Nephron (organoid): ENCODE results near the gene INTS7.
"Not testable (repeated sequence)": the region's sequence is repeated elsewhere in the genome, so short reads cannot be mapped to it uniquely, and the experiment has no call there.

Experiments used
- H3K27ac Mint-ChIP-seq, 3 experiments: 2 replicates each; pipeline ENCODE4 v1.8.0; 2020; ENCODE audit warnings: mixed read lengths in 3 of 3, mild to moderate bottlenecking in 2 of 3, moderate library complexity in 1 of 3
- H3K27me3 Mint-ChIP-seq: 2 replicates; pipeline ENCODE4 v1.8.0; 2021; ENCODE audit warnings: low read depth, mild to moderate bottlenecking, moderate library complexity, mixed read lengths
- H3K36me3 Mint-ChIP-seq: 2 replicates; pipeline ENCODE4 v1.8.0; 2020; ENCODE audit warnings: low read depth, mixed read lengths
- H3K4me1 Mint-ChIP-seq: 2 replicates; pipeline ENCODE4 v1.8.0; 2020; ENCODE audit warnings: mixed read lengths
- H3K4me3 Mint-ChIP-seq, 3 experiments: 2 replicates each; pipeline ENCODE4 v1.8.0; 2020; ENCODE audit warnings: mild to moderate bottlenecking in 3 of 3, mixed read lengths in 3 of 3, moderate library complexity in 2 of 3
- H3K9me3 Mint-ChIP-seq: 2 replicates; pipeline ENCODE4 v1.8.0; 2020; ENCODE audit warnings: mixed read lengths
- CTCF ChIP-seq, 3 experiments: fragments of 200-600 bp; sonication (generic); IDR thresholded peaks; one replicate each; pipeline ENCODE4 v1.5.0; 2021; ENCODE audit warnings: antibody characterized with exemption in 3 of 3; ENCODE audit not compliant: unreplicated experiment in 3 of 3

Gene INTS7

GRCh38 chr1:211959680-211960079 lies 75.7 kb downstream of the INTS7 start:
- no peak for TF ChIP-seq CTCF (IDR thresholded peaks at IDR 0.05; ENCODE audit: unreplicated experiment in 3 of 3)
- Mint-ChIP-seq H3K4me1 (no peaks in the 10 kb centered on the region), H3K27me3 (no peaks in the 10 kb centered on the region), H3K36me3 (peaks cover 83% of the 10 kb centered on the region), H3K9me3 (peaks cover 14% of the 10 kb centered on the region), H3K4me3 (no peak overlapping the region), H3K27ac (no peak overlapping the region)

- no peaks in the 10 kb centered on the region for H3K27me3 Mint-ChIP-seq
- no peak overlapping the region for H3K4me3 Mint-ChIP-seq
These were observed 76.1 kb downstream of the INTS7 start for GRCh38 chr1:211959221-211959620.

GRCh38 chr1:211954028-211954427 lies 81.3 kb downstream of the INTS7 start:
- not testable (repeated sequence) for H3K9me3 Mint-ChIP-seq, H3K4me1 Mint-ChIP-seq, H3K4me3 Mint-ChIP-seq, H3K27me3 Mint-ChIP-seq, H3K27ac Mint-ChIP-seq
- H3K36me3 Mint-ChIP-seq = peaks cover 41% of the 10 kb centered on the region

More at GRCh38 chr1:211959221-211959620, 76.1 kb downstream of the INTS7 start:
- no peak overlapping the region for H3K27ac Mint-ChIP-seq
- no peaks in the 10 kb centered on the region for H3K4me1 Mint-ChIP-seq
- peaks cover 78% of the 10 kb centered on the region for H3K36me3 Mint-ChIP-seq
- H3K9me3 Mint-ChIP-seq = peaks cover 14% of the 10 kb centered on the region
- no peak for TF ChIP-seq CTCF (IDR thresholded peaks at IDR 0.05; ENCODE audit: unreplicated experiment in 3 of 3)

- H3K27ac Mint-ChIP-seq, H3K4me3 Mint-ChIP-seq, H3K9me3 Mint-ChIP-seq, H3K27me3 Mint-ChIP-seq, H3K4me1 Mint-ChIP-seq: not testable (repeated sequence)
- H3K36me3 Mint-ChIP-seq = peaks cover 38% of the 10 kb centered on the region
These were observed 81.8 kb downstream of the INTS7 start for GRCh38 chr1:211953543-211953942.

DNA sequence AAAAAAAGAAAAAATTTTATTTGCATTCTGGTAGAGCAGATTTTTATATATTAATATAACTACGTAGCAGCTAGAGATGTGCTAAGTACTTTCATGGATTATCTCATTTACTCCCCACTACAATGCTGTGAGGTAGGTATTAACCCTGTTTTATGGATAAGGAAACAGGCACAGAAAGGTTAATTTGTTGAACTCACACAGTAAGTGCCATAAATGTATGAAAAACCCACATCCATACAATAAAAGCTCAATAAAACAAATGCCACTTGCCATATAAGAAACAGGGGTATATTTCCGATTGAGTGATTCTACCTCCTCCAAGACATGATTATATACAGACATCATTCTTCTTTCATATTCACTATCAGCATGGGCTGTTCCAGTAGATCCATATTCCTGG lies 83.1 kb downstream of the INTS7 start:
- Mint-ChIP-seq H3K27me3 (no peaks in the 10 kb centered on the region), H3K4me1 (peaks cover 4% of the 10 kb centered on the region), H3K27ac (no peak overlapping the region), H3K4me3 (no peak overlapping the region), H3K9me3 (peaks cover 4% of the 10 kb centered on the region), H3K36me3 (peaks cover 29% of the 10 kb centered on the region)
- TF ChIP-seq CTCF (IDR thresholded peaks at IDR 0.05; ENCODE audit: unreplicated experiment in 3 of 3) = no peak

DNA sequence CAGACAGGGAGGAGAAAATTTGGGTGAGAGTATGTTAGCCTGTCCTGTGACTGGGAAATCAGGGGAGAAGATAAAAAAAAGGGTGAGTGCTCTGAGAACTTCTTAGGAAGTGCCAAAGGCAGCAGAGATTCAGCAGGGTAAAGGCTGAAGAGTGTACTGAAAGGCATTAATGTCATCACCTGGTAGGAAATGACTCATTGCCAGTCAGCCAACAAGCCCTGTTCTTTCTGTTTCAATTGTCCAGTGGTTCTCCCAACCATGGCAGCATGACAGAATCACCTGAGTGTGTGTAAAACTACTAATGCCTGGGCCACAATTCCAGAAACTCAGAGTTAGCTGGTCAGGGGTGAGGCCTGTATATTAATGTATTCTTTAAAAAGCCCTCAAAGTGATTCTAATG lies 83.5 kb downstream of the INTS7 start:
- Mint-ChIP-seq H3K4me3 (no peak overlapping the region), H3K27me3 (no peaks in the 10 kb centered on the region), H3K27ac (no peak overlapping the region), H3K4me1 (peaks cover 4% of the 10 kb centered on the region), H3K36me3 (peaks cover 26% of the 10 kb centered on the region), H3K9me3 (peaks cover 4% of the 10 kb centered on the region)
- TF ChIP-seq CTCF (IDR thresholded peaks at IDR 0.05; ENCODE audit: unreplicated experiment in 3 of 3) = no peak

DNA sequence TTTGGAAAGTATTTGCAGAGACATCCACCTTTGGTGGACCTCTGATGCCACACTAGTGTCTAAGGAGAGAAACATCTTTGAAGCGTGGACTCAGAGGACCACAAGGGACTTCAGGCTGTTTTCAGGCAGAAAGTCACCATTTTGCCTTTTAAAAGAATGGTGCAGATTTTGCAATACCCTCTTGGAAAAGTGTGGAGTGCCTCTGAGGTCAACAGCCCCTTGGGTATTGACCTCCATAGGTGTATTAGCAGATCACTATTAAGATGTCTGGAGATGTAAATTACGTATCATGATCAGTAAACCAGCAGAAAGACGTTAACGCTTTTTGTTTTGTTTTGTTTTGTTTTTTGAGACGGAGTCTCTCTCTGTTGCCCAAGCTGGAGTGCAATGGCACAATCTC lies 87.0 kb downstream of the INTS7 start:
- peaks cover 4% of the 10 kb centered on the region for H3K4me1 Mint-ChIP-seq
- H3K27me3 Mint-ChIP-seq = no peaks in the 10 kb centered on the region
- peaks cover 28% of the 10 kb centered on the region for H3K36me3 Mint-ChIP-seq
- no peak overlapping the region for H3K27ac Mint-ChIP-seq
- H3K4me3 Mint-ChIP-seq = no peak overlapping the region
- H3K9me3 Mint-ChIP-seq = peaks cover 4% of the 10 kb centered on the region
- no peak for TF ChIP-seq CTCF (IDR thresholded peaks at IDR 0.05; ENCODE audit: unreplicated experiment in 3 of 3)
